GM19324 (cell line): ENCODE measurements around the gene RFTN1.

Experiments used
- ATAC-seq: cut with Tn5 transposase; IDR thresholded peaks from one replicate; pipeline ENCODE4 v1.9.1; 2021; ENCODE audit warnings: mild to moderate bottlenecking, moderate library complexity; ENCODE audit not compliant: unreplicated experiment, low FRiP score

Gene RFTN1

GRCh38 chr3:16472593-16472992 lies 40.9 kb downstream of the RFTN1 start:
- no peak for ATAC-seq

GRCh38 chr3:16471897-16472296 lies 41.6 kb downstream of the RFTN1 start:
- no peak for ATAC-seq

- ATAC-seq, result no peak
Observed at GRCh38 chr3:16470590-16470989, 42.9 kb downstream of the RFTN1 start.

GRCh38 chr3:16468336-16469098 lies 45.0 kb downstream of the RFTN1 start:
- no peak for ATAC-seq

GRCh38 chr3:16468002-16468335 lies 45.5 kb downstream of the RFTN1 start:
- no peak for ATAC-seq

GRCh38 chr3:16467393-16467792 lies 46.1 kb downstream of the RFTN1 start:
- ATAC-seq, result peak; percentile 80

GRCh38 chr3:16466822-16467221 lies 46.7 kb downstream of the RFTN1 start:
- ATAC-seq, result no peak

GRCh38 chr3:16464511-16465148 lies 48.9 kb downstream of the RFTN1 start:
- ATAC-seq, result no peak

GRCh38 chr3:16463914-16464313 lies 49.6 kb downstream of the RFTN1 start:
- ATAC-seq, result no peak

- no peak for ATAC-seq
Observed at GRCh38 chr3:16463119-16463518, 50.4 kb downstream of the RFTN1 start.

- ATAC-seq, result no peak
Observed at GRCh38 chr3:16462679-16463078, 50.8 kb downstream of the RFTN1 start.

GRCh38 chr3:16461463-16462245 lies 51.8 kb downstream of the RFTN1 start:
- no peak for ATAC-seq

GRCh38 chr3:16460886-16461285 lies 52.6 kb downstream of the RFTN1 start:
- ATAC-seq, result no peak

GRCh38 chr3:16460273-16460672 lies 53.2 kb downstream of the RFTN1 start:
- ATAC-seq, result no peak

GRCh38 chr3:16456784-16457415 lies 56.6 kb downstream of the RFTN1 start:
- no peak for ATAC-seq

GRCh38 chr3:16455966-16456365 lies 57.5 kb downstream of the RFTN1 start:
- ATAC-seq, result no peak

- no peak for ATAC-seq
Observed at GRCh38 chr3:16455001-16455400, 58.5 kb downstream of the RFTN1 start.

GRCh38 chr3:16452261-16452660 lies 61.2 kb downstream of the RFTN1 start:
- no peak for ATAC-seq

GRCh38 chr3:16449369-16449768 lies 64.1 kb downstream of the RFTN1 start:
- no peak for ATAC-seq

- ATAC-seq, result no peak
Observed at GRCh38 chr3:16448639-16449070, 64.8 kb downstream of the RFTN1 start.

- ATAC-seq, result no peak
Observed at GRCh38 chr3:16447135-16447534, 66.4 kb downstream of the RFTN1 start.
